GM12878 (cell line): ENCODE data around the gene INVS. TPM values are rescaled to one million over a fixed set of nuclear protein-coding genes. Genes with fewer than 3 reads are reported as not detected.

Source experiments
- ATAC-seq: fragments of 200-7000 bp; cut with Tn5 transposase; 3 replicates; pipeline ENCODE4 v1.9.1; 2020; ENCODE audit warnings: mild to moderate bottlenecking, moderate library complexity
- BruUV-seq: library from RNA; stranded (reverse); fragments of 400-500 nt; replicated peaks from 2 replicates; lab custom pipeline; 2021; lab: Mats Ljungman, UMichigan
- CTCF ChIA-PET: fragments of 300-600 bp; sonication (Branson Sonifier 250); formaldehyde crosslinking; extraction: SDS; loops from one replicate; lab custom pipeline; 2021; ENCODE audit warnings: inconsistent platforms; lab: Yijun Ruan, JAX
- POLR2A ChIA-PET: fragments of 350-600 bp; formaldehyde crosslinking; extraction: SDS; loops from one replicate; lab custom pipeline; 2021; ENCODE audit warnings: inconsistent platforms; lab: Charles Lee
- RAD21 ChIA-PET: fragments of 300-600 bp; sonication (Branson Sonifier 250); formaldehyde crosslinking; loops from one replicate; lab custom pipeline; 2023; ENCODE audit warnings: antibody characterized with exemption; ENCODE audit not compliant: unreplicated experiment; lab: Charles Lee
- SMC1A ChIA-PET: fragments of 300-600 bp; sonication (Branson Sonifier 250); formaldehyde crosslinking; loops from one replicate; lab custom pipeline; 2023; ENCODE audit not compliant: unreplicated experiment, uncharacterized antibody; lab: Charles Lee
- DNase-seq: peaks from one replicate; pipeline ENCODE4 v3.0.0-alpha.2; 2011; ENCODE audit warnings: low read depth, low spot score
- FAIRE-seq: peaks from 3 replicates; lab custom pipeline; 2011; peaks lifted over from hg19 to GRCh38; lab: Jason Lieb, UNC
- H2AFZ ChIP-seq: 2 replicates; pipeline ENCODE4 v1.6.0; 2011; ENCODE audit warnings: low read depth, low read length, control low read depth; ENCODE audit not compliant: control insufficient read depth
- H3K27ac ChIP-seq: 2 replicates; pipeline ENCODE4 v1.5.1; 2011; ENCODE audit warnings: control low read depth; ENCODE audit not compliant: control insufficient read depth, insufficient read depth
- H3K27me3 ChIP-seq, 2 experiments: replicated peaks in 1 of 2; 2 replicates each; pipeline versions ENCODE4 v1.6.0 to v1.6.1; 2011; ENCODE audit warnings: low read length in 1 of 2; ENCODE audit not compliant: control insufficient read depth in 2 of 2, insufficient read depth in 2 of 2
- H3K36me3 ChIP-seq, 2 experiments: 2 replicates each; pipeline ENCODE4 v1.5.1; 2011; ENCODE audit warnings: low read length in 1 of 2; ENCODE audit not compliant: control insufficient read depth in 2 of 2, insufficient read depth in 2 of 2
- H3K4me1 ChIP-seq: 2 replicates; pipeline ENCODE4 v1.6.1; 2011; ENCODE audit warnings: mild to moderate bottlenecking, low read length, moderate library complexity, mixed read lengths; ENCODE audit not compliant: control insufficient read depth, insufficient read depth
- H3K4me2 ChIP-seq: 2 replicates; pipeline ENCODE4 v1.6.0; 2011; ENCODE audit warnings: control low read depth; ENCODE audit not compliant: control insufficient read depth, insufficient read depth
- H3K4me3 ChIP-seq: fragments of 200-600 bp; sonication (generic); 2 replicates; pipeline ENCODE4 v1.5.1; 2016
- H3K79me2 ChIP-seq: 2 replicates; pipeline ENCODE4 v1.6.0; 2011; ENCODE audit warnings: low read length; ENCODE audit not compliant: control insufficient read depth, insufficient read depth
- H3K9ac ChIP-seq: 2 replicates; pipeline ENCODE4 v1.8.0; 2011; ENCODE audit warnings: low read length, control low read depth, mixed read lengths; ENCODE audit not compliant: control insufficient read depth, insufficient read depth
- H3K9me3 ChIP-seq: replicated peaks from 3 replicates; pipeline ENCODE4 v1.5.1; 2011; ENCODE audit warnings: mild to moderate bottlenecking, low read length; ENCODE audit not compliant: control insufficient read depth, insufficient read depth
- H4K20me1 ChIP-seq: 2 replicates; pipeline ENCODE4 v1.6.0; 2011; ENCODE audit not compliant: control insufficient read depth, insufficient read depth
- ATF7 ChIP-seq: fragments of 450-650 bp; IDR thresholded peaks from 2 replicates; pipeline ENCODE4 v1.6.1; 2016; ENCODE audit warnings: low read depth, mild to moderate bottlenecking
- SIX5 ChIP-seq: IDR thresholded peaks from 2 replicates; pipeline ENCODE4 v1.6.1; 2011; ENCODE audit warnings: mild to moderate bottlenecking, low read depth, low read length, moderate library complexity; ENCODE audit not compliant: severe bottlenecking
- SPI1 ChIP-seq: IDR thresholded peaks from 2 replicates; pipeline ENCODE4 v1.6.1; 2011; ENCODE audit warnings: low read depth, mild to moderate bottlenecking, low read length, moderate library complexity, borderline replicate concordance; ENCODE audit not compliant: insufficient read depth
- WGBS: methylation state at CpG from one replicate; pipeline ENCODE4 v1.1.6; 2016; ENCODE audit warnings: low lambda C conversion rate; ENCODE audit not compliant: insufficient replicate concordance, insufficient coverage; ENCODE audit errors: missing lambda C conversion rate; 5-methylcytosine and 5-hydroxymethylcytosine counted together
- in situ Hi-C: fragments of 300-500 bp; cut with MboI; formaldehyde crosslinking; loops from 9 replicates; pipeline ENCODE4 v1.14.3; 2018; ENCODE audit warnings: mixed read lengths
- intact Hi-C: fragments of 100-400 bp; cut with micrococcal nuclease; formaldehyde crosslinking; loops from one replicate; pipeline ENCODE4 v1.14.2; 2022; ENCODE audit not compliant: unreplicated experiment
- polyA plus RNA-seq, 11 experiments: library from polyadenylated mRNA; depleted of rRNA in 4 of 11; unstranded in 6 of 11; stranded (reverse) in 5 of 11; fragments of >200 nt; fragmentation: Nextera tagmentation in 4 of 11; fragmentation: Illumina TruSeq in 1 of 11; extraction: Ambion mirVana in 4 of 11; extraction: Trizol in 1 of 11; gene quantifications; 1 replicate in 1 of 11; 2 replicates in 10 of 11; pipeline versions ENCODE4 v1.2.1 to v1.2.3, GENCODE V29; 2011 to 2016; ENCODE audit warnings: inconsistent platforms in 2 of 11, missing spikeins in 2 of 11, low read depth in 1 of 11
- total RNA-seq, 4 experiments: library from RNA; depleted of rRNA in 3 of 4; stranded (reverse); fragments of >200 nt in 3 of 4; fragmentation: Illumina TruSeq in 1 of 4; extraction: Trizol in 1 of 4; gene quantifications; 2 replicates each; pipeline versions ENCODE4 v1.2.1 to v1.2.3, GENCODE V29; 2013 to 2021
- TF ChIP-seq, protein P1 (sequence below): fragments of 450-650 bp; IDR thresholded peaks from 2 replicates; pipeline ENCODE4 v1.6.1; 2014; ENCODE audit warnings: mild to moderate bottlenecking
- TF ChIP-seq, protein P2 (sequence below): fragments of 450-650 bp; IDR thresholded peaks from 2 replicates; pipeline ENCODE4 v1.6.1; 2018; ENCODE audit warnings: mild to moderate bottlenecking, low read depth, moderate library complexity; ENCODE audit not compliant: partially characterized antibody
- TF ChIP-seq, protein P3 (sequence below): fragments of 450-650 bp; IDR thresholded peaks from 2 replicates; pipeline ENCODE4 v1.6.1; 2016; ENCODE audit warnings: mild to moderate bottlenecking
- TF ChIP-seq, protein P4 (sequence below): fragments of 150-350 bp; IDR thresholded peaks from 2 replicates; pipeline ENCODE4 v1.6.1; 2014; ENCODE audit warnings: mild to moderate bottlenecking, low read depth, low read length

The INVS gene
- total and polyA plus RNA-seq, 10 of the 15 experiments (the other 5 are each of a cell fraction or from before 2014, with no cell fraction given), result 0.93 to 20.8 (median 13.2) TPM

DNA sequence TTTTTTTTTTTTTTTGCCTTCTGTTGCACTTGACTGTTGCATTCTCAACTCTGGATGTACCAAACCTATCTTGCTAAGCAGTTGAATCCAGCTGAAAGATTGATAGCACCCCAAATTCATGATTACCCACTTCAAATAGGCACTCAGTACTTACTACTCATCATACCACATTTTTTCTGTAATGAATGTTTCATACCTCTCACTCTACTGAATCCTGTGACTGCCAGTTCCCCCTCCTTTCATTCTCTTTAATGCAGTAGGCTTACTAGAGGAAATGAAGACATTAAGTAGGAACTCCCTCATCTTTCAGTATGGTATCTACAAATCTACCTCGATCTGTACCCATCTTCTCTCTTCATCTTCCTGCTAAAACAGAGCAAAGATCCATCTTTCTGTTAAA lies 6.8 kb downstream of the INVS start:
- Histone ChIP-seq H4K20me1 (no peaks in the 10 kb centered on the region), H3K79me2 (no peaks in the 10 kb centered on the region; the same call in 1 of the 2 replicates), H3K9ac (no peak overlapping the region), H3K4me2 (no peak overlapping the region), H2AFZ (no peak overlapping the region), H3K36me3 (no peaks in the 10 kb centered on the region; a peak in 2 of 4 replicates), H3K4me1 (no peaks in the 10 kb centered on the region), H3K4me3 (no peak overlapping the region), H3K27me3 (no peaks in the 10 kb centered on the region), H3K27ac (no peak overlapping the region), H3K9me3 (no peaks in the 10 kb centered on the region)
- no peak for DNase-seq
- BruUV-seq, result no TSS peak
- in situ Hi-C loops (no loop called here), intact Hi-C loops (no loop called here)
- ChIA-PET CTCF (interaction anchor here (0.6 to 1.6 kb wide), 3 partner anchors 110 to 928 kb away, joined by 3 read pairs; no protein-coding TSS in a partner anchor), RAD21 (interaction anchor here (0.9 kb wide), 1 partner anchor 108 kb away, joined by 5 read pairs; no protein-coding TSS in a partner anchor), SMC1A (interaction anchor here (0.6 to 1.2 kb wide), 2 partner anchors 17 to 187 kb away, joined by 3 to 4 read pairs; no protein-coding TSS in a partner anchor), POLR2A (interaction anchor here (0.7 kb wide), 1 partner anchor 39 kb away, joined by 13 read pairs; no protein-coding TSS in a partner anchor)
- 47% methylated on average over 1 of the region's 1 CpG for WGBS
- no peak for FAIRE-seq
- no peak for ATAC-seq
- TF ChIP-seq SPI1 (no peak), ATF7 (no peak), SIX5 (no peak)
- TF ChIP-seq, protein P1, sequence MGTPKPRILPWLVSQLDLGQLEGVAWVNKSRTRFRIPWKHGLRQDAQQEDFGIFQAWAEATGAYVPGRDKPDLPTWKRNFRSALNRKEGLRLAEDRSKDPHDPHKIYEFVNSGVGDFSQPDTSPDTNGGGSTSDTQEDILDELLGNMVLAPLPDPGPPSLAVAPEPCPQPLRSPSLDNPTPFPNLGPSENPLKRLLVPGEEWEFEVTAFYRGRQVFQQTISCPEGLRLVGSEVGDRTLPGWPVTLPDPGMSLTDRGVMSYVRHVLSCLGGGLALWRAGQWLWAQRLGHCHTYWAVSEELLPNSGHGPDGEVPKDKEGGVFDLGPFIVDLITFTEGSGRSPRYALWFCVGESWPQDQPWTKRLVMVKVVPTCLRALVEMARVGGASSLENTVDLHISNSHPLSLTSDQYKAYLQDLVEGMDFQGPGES, result no peak
- TF ChIP-seq, protein P2, sequence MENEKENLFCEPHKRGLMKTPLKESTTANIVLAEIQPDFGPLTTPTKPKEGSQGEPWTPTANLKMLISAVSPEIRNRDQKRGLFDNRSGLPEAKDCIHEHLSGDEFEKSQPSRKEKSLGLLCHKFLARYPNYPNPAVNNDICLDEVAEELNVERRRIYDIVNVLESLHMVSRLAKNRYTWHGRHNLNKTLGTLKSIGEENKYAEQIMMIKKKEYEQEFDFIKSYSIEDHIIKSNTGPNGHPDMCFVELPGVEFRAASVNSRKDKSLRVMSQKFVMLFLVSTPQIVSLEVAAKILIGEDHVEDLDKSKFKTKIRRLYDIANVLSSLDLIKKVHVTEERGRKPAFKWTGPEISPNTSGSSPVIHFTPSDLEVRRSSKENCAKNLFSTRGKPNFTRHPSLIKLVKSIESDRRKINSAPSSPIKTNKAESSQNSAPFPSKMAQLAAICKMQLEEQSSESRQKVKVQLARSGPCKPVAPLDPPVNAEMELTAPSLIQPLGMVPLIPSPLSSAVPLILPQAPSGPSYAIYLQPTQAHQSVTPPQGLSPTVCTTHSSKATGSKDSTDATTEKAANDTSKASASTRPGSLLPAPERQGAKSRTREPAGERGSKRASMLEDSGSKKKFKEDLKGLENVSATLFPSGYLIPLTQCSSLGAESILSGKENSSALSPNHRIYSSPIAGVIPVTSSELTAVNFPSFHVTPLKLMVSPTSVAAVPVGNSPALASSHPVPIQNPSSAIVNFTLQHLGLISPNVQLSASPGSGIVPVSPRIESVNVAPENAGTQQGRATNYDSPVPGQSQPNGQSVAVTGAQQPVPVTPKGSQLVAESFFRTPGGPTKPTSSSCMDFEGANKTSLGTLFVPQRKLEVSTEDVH, result no peak
- TF ChIP-seq, protein P3, sequence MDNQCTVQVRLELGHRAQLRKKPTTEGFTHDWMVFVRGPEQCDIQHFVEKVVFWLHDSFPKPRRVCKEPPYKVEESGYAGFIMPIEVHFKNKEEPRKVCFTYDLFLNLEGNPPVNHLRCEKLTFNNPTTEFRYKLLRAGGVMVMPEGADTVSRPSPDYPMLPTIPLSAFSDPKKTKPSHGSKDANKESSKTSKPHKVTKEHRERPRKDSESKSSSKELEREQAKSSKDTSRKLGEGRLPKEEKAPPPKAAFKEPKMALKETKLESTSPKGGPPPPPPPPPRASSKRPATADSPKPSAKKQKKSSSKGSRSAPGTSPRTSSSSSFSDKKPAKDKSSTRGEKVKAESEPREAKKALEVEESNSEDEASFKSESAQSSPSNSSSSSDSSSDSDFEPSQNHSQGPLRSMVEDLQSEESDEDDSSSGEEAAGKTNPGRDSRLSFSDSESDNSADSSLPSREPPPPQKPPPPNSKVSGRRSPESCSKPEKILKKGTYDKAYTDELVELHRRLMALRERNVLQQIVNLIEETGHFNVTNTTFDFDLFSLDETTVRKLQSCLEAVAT, result no peak
- TF ChIP-seq, protein P4, sequence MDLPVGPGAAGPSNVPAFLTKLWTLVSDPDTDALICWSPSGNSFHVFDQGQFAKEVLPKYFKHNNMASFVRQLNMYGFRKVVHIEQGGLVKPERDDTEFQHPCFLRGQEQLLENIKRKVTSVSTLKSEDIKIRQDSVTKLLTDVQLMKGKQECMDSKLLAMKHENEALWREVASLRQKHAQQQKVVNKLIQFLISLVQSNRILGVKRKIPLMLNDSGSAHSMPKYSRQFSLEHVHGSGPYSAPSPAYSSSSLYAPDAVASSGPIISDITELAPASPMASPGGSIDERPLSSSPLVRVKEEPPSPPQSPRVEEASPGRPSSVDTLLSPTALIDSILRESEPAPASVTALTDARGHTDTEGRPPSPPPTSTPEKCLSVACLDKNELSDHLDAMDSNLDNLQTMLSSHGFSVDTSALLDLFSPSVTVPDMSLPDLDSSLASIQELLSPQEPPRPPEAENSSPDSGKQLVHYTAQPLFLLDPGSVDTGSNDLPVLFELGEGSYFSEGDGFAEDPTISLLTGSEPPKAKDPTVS, result no peak
